ENCODE data around the gene VSIR.
A peak's percentile ranks its signal among the peaks of the same experiment; 100 is the strongest.

The VSIR gene

DNA sequence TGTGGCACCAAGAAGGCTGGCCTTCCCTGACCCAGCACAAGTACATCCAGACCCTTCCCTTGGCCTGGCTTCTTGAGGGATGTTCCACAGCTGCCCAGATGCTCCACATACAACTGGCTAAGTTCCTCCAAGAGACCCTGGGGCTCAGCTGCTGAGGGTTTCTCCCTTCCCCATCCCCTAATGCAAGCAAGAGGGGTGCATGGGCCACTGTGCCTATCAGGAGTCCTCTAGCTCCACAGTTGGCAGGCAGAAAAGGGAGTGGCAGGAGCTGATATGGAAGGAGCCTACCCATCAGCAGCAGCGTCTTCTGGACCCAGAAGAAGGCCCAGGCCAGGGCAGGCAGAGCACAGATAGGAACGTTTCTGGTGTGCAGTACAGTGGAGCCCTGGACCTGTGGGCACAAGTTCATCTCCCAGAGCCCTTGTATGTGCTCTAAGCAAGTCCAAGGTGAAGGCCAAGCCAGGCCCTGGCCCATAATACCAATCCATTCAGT is 26.2 kb downstream of the VSIR start:
- no peak for DNase-seq (ENCODE audit: low read depth in 2 of 2)

DNA sequence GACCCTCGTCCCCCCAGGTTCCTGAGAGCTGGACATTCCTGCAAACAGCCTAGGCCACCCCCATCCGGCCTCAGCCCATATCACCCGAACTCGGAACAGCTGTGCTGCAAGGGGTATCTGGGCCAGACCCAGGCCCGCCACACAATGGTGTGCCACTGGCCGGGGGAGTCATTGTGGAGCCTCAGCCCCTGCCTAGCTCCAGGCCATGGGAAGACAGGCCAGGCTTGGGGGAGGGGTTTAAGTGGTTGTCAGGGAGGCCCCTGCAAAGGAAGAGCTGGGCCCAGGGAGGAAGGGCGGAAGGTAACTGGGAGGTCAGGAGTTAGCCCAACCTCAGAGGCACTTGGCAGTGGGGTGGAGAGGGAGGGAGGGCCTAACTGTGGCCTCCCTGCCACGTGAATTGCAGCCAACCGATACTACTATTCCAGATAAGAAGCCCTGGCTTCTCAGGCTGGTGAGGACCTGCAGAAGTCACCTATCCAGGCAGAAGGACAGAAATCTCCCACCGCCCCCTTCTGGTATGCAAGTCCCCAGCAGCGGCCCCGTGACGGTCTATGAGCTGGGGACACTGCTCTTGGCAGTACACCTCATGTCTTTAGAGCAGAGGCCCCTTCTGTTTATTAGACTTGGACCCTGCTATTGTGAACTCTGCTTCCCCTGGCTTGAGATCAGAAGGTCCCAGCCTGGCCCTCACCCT is 26.8 kb downstream of the VSIR start:
- no peak for DNase-seq (ENCODE audit: low read depth in 2 of 2)

DNA sequence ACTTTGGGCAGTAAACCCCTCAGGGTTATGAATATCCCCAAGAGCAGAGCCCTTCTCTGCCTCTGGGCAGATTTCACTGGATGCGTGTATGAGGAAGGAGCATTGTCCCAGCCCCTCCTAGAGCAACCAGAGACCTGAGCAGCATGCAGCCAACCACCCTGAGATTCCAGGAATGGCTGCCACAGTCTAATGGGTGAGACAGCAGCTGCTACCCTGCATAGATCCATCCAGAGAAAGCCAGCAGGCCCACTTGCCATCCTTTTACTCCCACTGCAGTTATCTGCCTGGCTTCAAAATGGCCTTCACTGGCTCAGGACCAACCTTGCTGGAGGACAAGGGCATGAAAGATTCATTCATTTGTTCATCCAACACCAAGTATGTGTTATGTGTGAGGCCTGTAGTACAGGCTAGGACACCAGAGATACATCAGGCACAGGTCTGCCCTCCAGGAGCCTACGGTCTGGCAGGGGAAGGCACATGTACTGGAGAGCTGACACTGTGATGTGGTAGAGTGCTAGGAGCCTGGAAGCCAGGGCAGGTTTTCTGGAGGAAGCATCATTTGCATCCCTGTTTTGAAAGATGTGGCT is 27.6 kb downstream of the VSIR start:
- no peak for DNase-seq (ENCODE audit: low read depth in 2 of 2)

DNA sequence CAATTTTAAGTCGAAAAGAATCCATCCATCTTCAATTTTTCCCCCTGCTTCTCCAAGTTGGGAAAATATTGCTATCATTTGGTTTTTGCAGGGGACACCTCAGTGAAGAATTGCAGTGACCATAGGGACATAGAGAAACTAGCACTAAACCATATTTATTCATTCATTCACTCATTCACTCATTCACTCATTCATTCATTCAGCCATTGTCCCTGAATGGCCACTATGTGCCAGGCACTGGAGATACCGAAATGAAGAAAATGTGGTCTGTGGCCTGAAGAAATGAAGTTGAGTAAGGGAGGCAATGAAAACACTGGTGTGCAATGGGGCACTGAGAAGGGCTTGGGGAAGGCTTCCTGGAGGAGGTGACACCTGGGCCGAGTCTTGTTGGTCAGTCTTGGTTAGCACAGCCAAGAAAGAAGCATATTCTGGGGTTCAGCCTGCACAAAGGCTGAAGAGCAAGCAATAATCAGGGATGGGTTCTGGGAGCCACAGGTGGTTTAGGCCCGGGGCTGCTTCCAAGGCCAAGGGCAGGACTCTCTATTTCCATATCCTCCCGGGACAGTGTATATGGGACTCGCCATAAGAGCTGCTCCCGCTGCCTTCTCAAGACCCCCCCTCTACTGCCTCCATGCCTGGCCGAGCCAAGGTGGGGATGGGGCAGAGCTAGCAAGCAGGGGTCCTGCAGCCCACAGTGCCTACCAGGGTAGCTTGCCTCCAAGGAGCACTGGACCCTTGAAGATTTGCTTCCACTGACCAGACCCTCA is 28.2 kb downstream of the VSIR start:
- DNase-seq (ENCODE audit: low read depth in 2 of 2), result no peak

DNA sequence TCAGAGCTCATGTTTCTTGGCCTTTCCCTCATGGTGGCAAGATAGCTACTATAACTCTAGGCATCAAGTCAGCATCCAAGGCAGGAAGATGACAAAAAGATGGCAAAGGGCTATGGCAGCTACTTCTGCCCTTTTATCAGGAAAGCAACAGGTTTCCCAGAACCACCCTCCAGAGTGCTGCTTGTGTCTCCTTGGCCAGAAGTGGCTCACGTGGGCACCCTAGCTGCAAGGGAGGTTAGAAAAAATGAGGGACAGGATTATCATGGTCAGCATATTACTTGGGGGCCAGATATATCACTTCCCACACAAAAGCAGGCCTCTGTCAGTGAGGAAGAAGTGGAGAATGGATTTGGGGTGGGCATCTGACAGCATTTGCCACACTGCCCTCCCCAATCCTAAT is 29.5 kb downstream of the VSIR start:
- no peak for DNase-seq (ENCODE audit: low read depth in 2 of 2)

DNA sequence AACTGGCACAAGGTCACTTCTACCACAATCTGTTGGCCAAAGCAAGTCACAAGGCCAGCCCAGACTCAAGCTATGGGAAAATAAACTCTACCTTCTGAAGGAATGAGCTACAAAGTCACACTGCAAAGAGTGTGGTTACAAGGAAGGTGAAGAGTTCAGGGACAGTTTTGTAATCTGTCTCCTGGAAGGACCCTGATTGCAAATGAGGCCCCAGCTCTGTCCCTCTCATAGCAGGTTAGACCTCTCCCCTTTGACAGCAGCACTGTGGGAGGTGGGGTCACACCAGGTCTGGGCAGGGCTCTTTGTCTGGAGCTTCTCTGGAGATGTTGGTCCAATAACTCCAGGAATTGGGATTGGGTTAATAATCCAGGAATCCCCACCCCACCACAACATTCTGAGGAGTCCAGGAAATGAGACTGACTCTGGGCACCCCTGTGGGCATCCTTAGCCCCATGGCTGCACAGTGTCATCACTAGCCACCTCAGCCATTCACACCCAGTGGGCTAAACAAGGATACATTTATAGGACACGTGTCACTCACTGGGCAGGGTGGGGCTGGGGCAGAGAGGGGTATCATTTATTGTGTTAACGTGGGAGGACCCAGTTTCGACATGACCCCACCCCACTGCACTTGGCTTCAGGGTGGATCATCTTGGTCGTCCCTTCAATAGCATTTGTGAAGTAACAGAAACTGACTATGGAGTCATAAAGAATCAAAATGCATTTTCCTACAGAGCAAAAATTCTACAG is 30.1 kb downstream of the VSIR start:
- DNase-seq (ENCODE audit: low read depth in 2 of 2), result no peak

DNA sequence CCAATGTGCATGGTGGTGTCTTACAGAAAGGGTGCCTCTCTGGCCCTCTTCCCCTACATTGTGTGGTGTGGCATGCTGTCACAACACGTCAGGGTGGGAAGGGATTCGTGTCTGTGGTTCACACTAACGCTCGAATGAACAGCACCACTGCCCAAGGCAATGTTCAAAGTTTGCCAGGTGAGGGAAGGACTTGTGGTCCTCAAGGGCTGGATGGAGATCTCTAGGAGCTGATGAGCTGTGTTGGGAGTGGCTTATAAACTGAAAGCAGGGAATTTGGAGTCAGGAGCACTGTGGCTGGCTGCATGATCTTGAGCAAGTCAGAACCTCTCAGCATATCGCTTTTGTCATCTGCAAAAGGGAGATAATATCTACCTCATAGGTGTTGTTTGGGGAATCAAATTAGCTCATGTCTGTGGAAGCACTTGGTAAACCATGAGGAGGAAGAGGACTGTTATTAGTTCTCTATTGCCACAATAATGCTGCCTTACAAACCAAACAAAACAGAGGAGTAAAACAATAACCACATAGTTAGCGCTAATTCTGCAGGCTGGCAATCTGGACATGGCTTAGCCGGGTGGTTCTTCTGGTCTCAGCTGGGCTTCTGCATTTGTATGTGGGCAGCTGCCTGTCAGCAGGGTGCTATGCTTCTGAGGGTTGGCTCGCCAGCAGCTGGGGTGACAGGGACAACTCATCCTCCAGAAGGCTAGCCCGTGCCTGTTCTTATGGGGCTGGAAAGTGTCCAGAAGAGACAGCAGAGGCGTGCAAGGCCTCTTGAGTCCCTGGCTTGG is 30.8 kb downstream of the VSIR start:
- DNase-seq (ENCODE audit: low read depth in 2 of 2), result no peak

DNA sequence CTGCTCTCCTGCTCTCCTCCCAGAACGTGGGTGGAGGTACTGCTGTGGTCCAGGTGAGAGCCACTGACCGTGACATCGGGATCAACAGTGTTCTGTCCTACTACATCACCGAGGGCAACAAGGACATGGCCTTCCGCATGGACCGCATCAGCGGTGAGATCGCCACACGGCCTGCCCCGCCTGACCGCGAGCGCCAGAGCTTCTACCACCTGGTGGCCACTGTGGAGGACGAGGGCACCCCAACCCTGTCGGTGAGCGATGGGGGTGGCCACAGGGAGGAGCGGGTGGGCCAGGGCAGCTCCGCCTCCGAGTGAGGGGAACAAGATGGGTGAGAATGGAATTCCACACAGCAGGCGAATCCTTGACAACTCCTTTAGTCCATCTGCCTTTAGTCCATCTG is 31.6 kb downstream of the VSIR start:
- no peak for DNase-seq (ENCODE audit: low read depth in 2 of 2)

DNA sequence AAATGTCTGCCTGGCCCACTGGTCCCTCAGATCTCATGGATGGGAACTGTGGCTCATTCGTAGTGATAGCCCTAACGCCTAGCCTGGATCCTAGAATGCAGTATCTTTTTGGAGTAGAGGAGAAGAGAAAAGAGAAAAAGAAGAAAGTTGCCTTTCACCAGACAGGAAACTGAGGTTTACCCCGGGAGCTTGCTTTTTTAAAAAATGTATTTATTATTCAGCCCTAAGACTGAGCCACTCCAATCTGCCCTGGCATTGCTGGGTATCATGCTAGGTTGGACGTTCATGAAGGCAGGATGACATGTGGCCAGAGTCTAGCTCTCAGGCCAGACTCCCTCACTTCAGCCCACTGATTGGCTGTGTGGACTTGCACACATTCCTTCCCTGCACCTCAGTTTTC is 32.3 kb downstream of the VSIR start:
- DNase-seq (ENCODE audit: low read depth in 2 of 2), result no peak

DNA sequence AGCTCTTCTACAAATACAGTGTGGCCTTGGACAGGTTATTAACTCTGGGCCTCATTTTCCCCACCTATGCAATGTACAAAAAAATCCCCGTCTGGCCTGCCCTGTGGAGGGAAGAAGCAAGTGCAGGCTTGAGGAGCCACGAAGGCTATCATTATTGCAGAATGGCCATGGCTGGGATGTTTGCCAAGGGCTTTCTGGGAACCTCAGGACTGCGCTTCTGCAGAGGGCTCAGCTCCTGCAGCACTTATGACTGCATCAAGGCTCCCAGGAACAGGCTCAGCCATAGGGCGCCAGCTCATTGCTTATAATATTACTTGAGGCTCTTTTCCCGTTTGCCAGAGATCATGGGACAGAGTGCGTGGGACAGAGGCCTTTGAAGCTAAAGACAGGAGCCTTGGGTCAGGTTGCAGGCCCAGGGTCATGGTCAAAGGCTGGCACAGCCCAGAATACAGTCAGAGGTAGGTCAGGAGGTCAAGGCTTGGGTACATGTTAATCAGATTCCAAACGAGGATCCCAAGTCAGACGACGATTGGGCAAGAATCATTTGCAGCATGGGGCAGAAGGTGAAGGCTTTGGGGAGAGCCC is 33.2 kb downstream of the VSIR start:
- no peak for DNase-seq (ENCODE audit: low read depth in 2 of 2)

DNA sequence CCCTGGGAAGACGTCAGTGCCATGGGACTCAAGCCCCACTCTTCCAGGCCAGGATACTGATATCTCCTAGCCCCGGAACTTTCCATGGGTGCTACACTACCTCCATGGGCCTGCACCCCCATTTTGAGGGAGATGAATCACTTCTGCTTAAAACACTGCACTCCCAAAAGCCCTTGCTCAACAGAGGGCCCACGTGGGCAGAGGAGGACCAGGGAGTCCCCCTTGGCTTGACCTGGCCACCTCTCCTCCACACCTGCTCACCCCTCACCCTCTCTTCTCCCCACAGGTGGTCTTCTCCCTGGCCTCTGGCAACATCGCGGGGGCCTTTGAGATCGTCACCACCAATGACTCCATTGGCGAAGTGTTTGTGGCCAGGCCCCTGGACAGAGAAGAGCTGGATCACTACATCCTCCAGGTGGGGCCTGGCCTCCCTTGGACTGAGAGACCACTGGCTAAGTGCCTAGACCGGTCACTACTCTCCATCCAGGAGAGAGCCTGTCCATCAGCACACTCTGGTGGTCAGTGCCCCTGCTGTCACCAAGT is 33.9 kb downstream of the VSIR start:
- no peak for DNase-seq (ENCODE audit: low read depth in 2 of 2)

DNA sequence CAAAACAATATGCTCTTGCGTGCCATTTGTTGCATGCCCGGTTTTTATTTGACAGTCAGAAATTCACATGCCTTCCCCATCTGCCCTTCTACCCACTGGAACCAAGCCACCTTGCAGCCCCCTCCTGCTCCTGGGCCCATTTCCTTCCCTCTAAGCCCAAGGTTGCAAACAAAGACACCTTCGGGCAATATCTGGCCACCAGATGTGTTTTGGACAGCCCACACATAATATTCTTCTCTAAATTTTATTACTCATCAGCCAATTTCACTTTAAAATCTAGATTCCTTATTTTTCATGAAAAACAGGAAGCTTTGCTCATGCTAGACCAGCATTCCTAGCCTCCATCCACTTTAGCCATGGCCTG is 35.5 kb downstream of the VSIR start:
- DNase-seq (ENCODE audit: low read depth in 2 of 2), result no peak

DNA sequence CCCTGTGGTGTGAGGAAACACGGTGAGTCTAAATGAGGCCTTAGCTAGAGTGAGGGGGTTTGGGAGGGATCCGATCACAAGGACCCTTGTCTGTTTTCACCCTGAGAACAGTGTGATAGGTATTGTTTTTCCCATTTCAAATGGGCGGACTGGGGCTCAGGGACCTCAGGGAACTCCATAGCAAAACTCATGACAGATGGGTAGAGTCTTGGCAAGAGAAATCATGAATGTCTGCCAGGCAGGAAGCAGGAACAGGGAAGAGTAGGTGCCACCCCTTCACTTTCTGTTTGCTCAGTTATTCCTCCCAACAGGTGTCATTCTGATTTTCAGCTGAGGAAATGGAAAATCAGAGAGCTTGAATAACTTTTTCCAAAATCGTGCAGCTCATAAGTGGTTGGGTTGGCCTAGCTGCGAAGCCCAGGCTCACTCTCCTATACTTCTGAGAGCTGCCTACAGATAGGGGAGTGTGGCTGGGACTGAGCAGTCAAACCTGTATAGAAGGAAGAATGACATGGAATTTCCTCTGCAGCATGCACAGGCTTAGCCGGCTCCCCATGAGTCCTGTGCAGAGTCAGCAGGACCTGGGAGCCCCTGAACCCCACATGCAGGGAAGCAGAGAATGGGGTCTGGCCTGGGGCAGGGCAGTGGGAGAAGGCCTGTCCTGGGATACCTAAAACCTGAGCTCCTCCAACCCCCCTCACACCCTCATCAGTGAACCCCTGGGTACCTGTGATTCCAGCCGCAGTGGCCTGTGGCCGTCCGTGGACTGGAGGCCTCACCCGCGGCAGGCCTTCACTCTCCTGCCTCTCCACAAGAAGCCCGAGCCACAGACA is 36.1 kb downstream of the VSIR start:
- no peak for DNase-seq (ENCODE audit: low read depth in 2 of 2)

DNA sequence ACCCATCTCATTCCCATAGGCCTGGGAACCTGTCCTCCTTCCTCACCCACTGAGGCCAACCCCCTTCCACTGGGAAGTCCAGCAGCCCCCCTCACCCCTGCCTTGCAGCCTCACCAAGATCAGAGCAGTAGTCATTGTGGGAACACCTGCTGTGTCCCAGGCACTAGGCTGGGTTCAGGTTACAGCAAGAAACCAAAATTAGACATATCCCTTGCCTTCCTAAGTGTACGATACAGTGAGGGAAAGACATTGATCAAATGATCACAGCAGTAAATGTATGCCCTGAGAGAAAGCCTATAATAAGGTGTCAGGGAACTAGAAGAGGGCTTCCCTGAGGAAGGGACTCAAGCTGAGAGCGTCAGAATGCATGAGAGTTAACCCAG is 36.8 kb downstream of the VSIR start:
- no peak for DNase-seq (ENCODE audit: low read depth in 2 of 2)

DNA sequence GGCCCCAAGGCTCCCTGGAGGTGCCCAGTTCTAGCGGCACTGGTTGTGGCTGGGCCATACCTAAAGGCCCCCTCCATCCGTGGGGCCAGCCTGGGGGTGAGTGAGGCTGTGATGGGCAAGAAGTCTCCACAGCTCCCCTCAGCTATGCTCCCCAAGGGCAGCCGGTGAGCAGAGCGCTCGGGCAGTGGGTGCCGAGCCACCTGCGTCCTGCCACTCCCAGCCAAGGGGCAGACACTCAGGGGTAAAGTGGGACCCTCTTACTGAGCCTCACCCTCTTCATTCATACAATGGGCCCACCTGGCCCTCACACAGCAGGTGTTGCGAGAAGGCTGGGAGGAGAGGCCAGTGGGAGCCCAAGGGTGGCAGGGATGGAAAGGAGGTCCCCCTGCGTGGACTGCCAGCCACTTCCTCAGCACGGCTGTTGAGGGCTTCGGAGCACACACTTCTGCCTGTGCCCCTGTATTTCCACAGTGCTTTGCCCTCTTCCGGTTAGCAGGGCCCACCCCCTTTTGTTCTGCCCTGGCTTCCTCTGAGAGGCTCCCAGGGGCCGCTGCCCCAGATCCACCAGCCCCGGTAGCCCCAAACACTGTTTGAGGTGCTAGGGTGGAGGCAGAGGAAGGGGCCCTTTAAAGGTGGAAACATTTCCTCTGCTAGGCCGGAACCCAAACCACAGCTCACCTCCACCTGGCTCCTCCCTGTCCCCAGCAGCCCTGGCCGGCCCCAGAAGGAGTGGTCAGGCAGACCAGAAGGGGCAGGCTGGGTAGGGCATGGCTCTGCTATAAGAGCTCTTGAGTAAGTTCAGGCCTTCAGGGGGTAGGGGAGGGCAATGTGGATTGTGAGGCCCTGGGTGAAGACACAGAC is 37.4 kb downstream of the VSIR start:
- DNase-seq (ENCODE audit: low read depth in 2 of 2), result peak in 1 of 2 donors; percentile 45

DNA sequence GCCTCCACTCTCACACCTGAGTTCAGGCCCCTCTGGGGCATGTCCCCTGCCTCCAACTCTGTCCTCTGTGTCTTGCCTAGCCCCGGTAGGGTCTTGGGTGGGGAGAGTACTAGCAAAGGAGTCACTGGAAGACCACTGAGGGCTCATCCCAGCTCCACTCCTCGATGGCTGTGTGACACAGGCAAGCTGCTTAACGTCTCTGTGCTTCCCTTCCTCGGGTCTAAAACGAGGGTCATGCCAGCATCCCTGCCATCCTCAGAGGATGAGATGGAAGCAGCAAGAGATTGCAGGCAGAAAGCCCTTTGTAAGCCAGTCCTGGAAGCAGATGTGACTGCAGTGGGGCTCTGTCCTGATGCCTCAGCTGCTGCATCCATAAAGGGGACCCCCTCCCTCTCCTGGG is 38.5 kb downstream of the VSIR start:
- no peak for DNase-seq (ENCODE audit: low read depth in 2 of 2)

DNA sequence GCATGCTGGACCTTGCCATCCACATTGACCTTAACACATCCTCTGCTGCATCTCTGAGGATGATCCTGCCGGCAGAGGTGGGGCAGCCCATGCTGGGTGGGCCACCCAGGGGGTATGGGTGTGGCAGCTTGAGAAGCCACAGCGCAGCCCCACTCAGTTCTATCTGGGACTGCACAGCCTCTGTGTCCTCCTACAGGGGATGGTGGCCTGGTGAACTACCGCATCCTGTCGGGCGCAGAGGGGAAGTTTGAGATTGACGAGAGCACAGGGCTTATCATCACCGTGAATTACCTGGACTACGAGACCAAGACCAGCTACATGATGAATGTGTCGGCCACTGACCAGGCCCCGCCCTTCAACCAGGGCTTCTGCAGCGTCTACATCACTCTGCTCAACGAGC is 41.5 kb downstream of the VSIR start:
- DNase-seq (ENCODE audit: low read depth in 2 of 2), result no peak

DNA sequence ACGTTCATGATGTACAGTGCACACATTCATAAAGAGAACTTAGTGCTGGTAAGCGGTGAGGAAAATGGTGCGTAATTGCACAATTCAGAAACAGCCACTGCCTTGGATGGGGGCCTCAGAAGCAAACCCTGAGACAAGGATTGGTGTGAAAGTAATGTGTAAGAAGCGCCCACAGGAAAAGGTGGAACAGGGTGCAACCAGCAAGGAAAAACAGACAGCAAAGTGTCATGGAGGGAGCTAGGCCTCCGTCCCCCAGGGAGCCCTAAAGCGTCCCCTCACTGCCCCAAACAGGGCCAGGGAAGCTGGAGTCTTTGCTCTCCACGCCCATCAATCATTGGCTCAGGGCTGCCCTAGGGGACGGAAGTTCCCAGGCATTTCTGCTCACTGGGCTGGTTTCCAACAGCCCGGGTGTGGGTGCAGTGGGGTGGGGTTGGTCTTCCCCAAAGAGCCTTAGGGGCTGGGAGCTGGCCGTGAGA is 44.1 kb downstream of the VSIR start:
- DNase-seq (ENCODE audit: low read depth in 2 of 2), result no peak

Measured in stimulated activated CD8-positive, alpha-beta memory T cell treated with anti-CD3 and anti-CD28 coated beads, Interleukin-15, amount 100 ng/mL, for 4 hours (primary cell).